Activated naive CD4-positive, alpha-beta T cell treated with anti-CD3 and anti-CD28 coated beads, Interleukin-2, amount 50 U/mL, for 72 hours (primary cell): ENCODE data around the gene ARAP3. TPM values are rescaled to one million over a fixed set of nuclear protein-coding genes. Genes with fewer than 3 reads are reported as not detected.
"Not testable (repeated sequence)": the region's sequence is repeated elsewhere in the genome, so short reads cannot be mapped to it uniquely, and the experiment has no call there.

Experiments
- ATAC-seq, 2 donors: fragments of 150-1000 bp; cut with Tn5 transposase; 2 replicates each; pipeline ENCODE4 v1.10.0; 2021; ENCODE audit warnings: mild to moderate bottlenecking in 2 of 2, moderate library complexity in 2 of 2
- DNase-seq, 2 donors: peaks; one replicate each; pipeline ENCODE4 v3.0.0; 2021 to 2022; ENCODE audit warnings: low spot score in 2 of 2
- H3K27ac Mint-ChIP-seq, 2 donors: one replicate each; pipeline ENCODE4 v1.8.0; 2022; ENCODE audit warnings: mild to moderate bottlenecking in 2 of 2, mixed read lengths in 2 of 2
- H3K36me3 Mint-ChIP-seq, 2 donors: one replicate each; pipeline ENCODE4 v1.8.0; 2022; ENCODE audit warnings: mixed read lengths in 2 of 2
- H3K9me3 Mint-ChIP-seq, 2 donors: one replicate each; pipeline ENCODE4 v1.8.0; 2022; ENCODE audit warnings: mixed read lengths in 2 of 2
- total RNA-seq, 2 donors: library from RNA; stranded (reverse); gene quantifications; one replicate each; pipeline ENCODE4 v1.2.3, GENCODE V29; 2022

ARAP3 gene
- total RNA-seq: 1 to 10 TPM; 2.7 to 8.3 TPM

GRCh38 chr5:141681695-141682641 lies at the start of gene ARAP3:
Gene ARAP3, minus strand, starts transcription at chr5:141682230. Its CDS starts 1,744 bp downstream, at chr5:141680486.
- peak; percentile 53 to 62 for DNase-seq
- peak; percentile 82 to 83 for ATAC-seq
- peak within 1 kb of the TSS; percentile 75 to 79 for H3K27ac Mint-ChIP-seq
- H3K36me3 Mint-ChIP-seq: no peaks in the 10 kb centered on the region
- no peaks in the 10 kb centered on the region for H3K9me3 Mint-ChIP-seq

GRCh38 chr5:141729387-141730006 lies 47.5 kb upstream of the ARAP3 start:
- Mint-ChIP-seq H3K9me3 (no peaks in the 10 kb centered on the region), H3K36me3 (no peaks in the 10 kb centered on the region), H3K27ac (no peak overlapping the region)
- ATAC-seq: no peak
- DNase-seq: no peak

GRCh38 chr5:141725891-141726290 lies 43.9 kb upstream of the ARAP3 start:
- H3K27ac Mint-ChIP-seq: no peak overlapping the region
- DNase-seq (no peak), ATAC-seq (no peak)
- H3K36me3 Mint-ChIP-seq: no peaks in the 10 kb centered on the region
- peaks cover 0 to 5% of the 10 kb centered on the region in 2 donors for H3K9me3 Mint-ChIP-seq

- ATAC-seq, H3K36me3 Mint-ChIP-seq, DNase-seq, H3K27ac Mint-ChIP-seq, H3K9me3 Mint-ChIP-seq: not testable (repeated sequence)
Observed at GRCh38 chr5:141725174-141725573, 43.1 kb upstream of the ARAP3 start.

- ATAC-seq (no peak), DNase-seq (no peak)
- Mint-ChIP-seq H3K9me3 (peaks cover 0 to 5% of the 10 kb centered on the region in 2 donors), H3K36me3 (no peaks in the 10 kb centered on the region), H3K27ac (no peak overlapping the region)
Observed at GRCh38 chr5:141722266-141722665, 40.2 kb upstream of the ARAP3 start.

GRCh38 chr5:141717043-141717442 lies 35.0 kb upstream of the ARAP3 start:
- Mint-ChIP-seq H3K36me3 (no peaks in the 10 kb centered on the region), H3K27ac (no peak overlapping the region), H3K9me3 (no peaks in the 10 kb centered on the region)
- DNase-seq (no peak), ATAC-seq (no peak)

- Mint-ChIP-seq H3K27ac (no peak overlapping the region), H3K36me3 (no peaks in the 10 kb centered on the region), H3K9me3 (no peaks in the 10 kb centered on the region)
- DNase-seq (no peak), ATAC-seq (no peak)
Observed at GRCh38 chr5:141716468-141716867, 34.4 kb upstream of the ARAP3 start.

GRCh38 chr5:141716009-141716408 lies 34.0 kb upstream of the ARAP3 start:
- ATAC-seq (no peak), DNase-seq (no peak)
- Mint-ChIP-seq H3K9me3 (no peaks in the 10 kb centered on the region), H3K36me3 (no peaks in the 10 kb centered on the region), H3K27ac (no peak overlapping the region)

- no peaks in the 10 kb centered on the region for H3K36me3 Mint-ChIP-seq
- H3K27ac Mint-ChIP-seq: no peak overlapping the region
- ATAC-seq (no peak), DNase-seq (no peak)
- no peaks in the 10 kb centered on the region for H3K9me3 Mint-ChIP-seq
Observed at GRCh38 chr5:141715346-141715905, 33.4 kb upstream of the ARAP3 start.

GRCh38 chr5:141714542-141715310 lies 32.7 kb upstream of the ARAP3 start:
- H3K27ac Mint-ChIP-seq: no peak overlapping the region
- DNase-seq (no peak), ATAC-seq (no peak)
- H3K36me3 Mint-ChIP-seq: no peaks in the 10 kb centered on the region
- H3K9me3 Mint-ChIP-seq: no peaks in the 10 kb centered on the region

GRCh38 chr5:141713616-141714309 lies 31.7 kb upstream of the ARAP3 start:
- DNase-seq: no peak
- no peak overlapping the region for H3K27ac Mint-ChIP-seq

GRCh38 chr5:141711687-141712086 lies 29.7 kb upstream of the ARAP3 start:
- ATAC-seq (no peak), DNase-seq (no peak)

More at GRCh38 chr5:141713616-141714309, 31.7 kb upstream of the ARAP3 start:
- H3K9me3 Mint-ChIP-seq: no peaks in the 10 kb centered on the region
- H3K36me3 Mint-ChIP-seq: no peaks in the 10 kb centered on the region
- no peak for ATAC-seq

GRCh38 chr5:141709699-141710267 lies 27.8 kb upstream of the ARAP3 start:
- ATAC-seq (no peak), DNase-seq (no peak)
- H3K36me3 Mint-ChIP-seq: no peaks in the 10 kb centered on the region
- H3K27ac Mint-ChIP-seq: no peak overlapping the region
- H3K9me3 Mint-ChIP-seq: no peaks in the 10 kb centered on the region

More at GRCh38 chr5:141711687-141712086, 29.7 kb upstream of the ARAP3 start:
- H3K9me3 Mint-ChIP-seq: no peaks in the 10 kb centered on the region
- no peaks in the 10 kb centered on the region for H3K36me3 Mint-ChIP-seq
- no peak overlapping the region for H3K27ac Mint-ChIP-seq

- ATAC-seq: no peak
- no peaks in the 10 kb centered on the region for H3K9me3 Mint-ChIP-seq
- no peak for DNase-seq
- no peak overlapping the region for H3K27ac Mint-ChIP-seq
- H3K36me3 Mint-ChIP-seq: no peaks in the 10 kb centered on the region
Observed at GRCh38 chr5:141708016-141708415, 26.0 kb upstream of the ARAP3 start.

GRCh38 chr5:141707510-141707909 lies 25.5 kb upstream of the ARAP3 start:
- DNase-seq: no peak
- H3K9me3 Mint-ChIP-seq: no peaks in the 10 kb centered on the region
- no peak for ATAC-seq
- H3K36me3 Mint-ChIP-seq: no peaks in the 10 kb centered on the region
- H3K27ac Mint-ChIP-seq: no peak overlapping the region

- no peak for ATAC-seq
- Mint-ChIP-seq H3K36me3 (no peaks in the 10 kb centered on the region), H3K9me3 (no peaks in the 10 kb centered on the region), H3K27ac (no peak overlapping the region)
- no peak for DNase-seq
Observed at GRCh38 chr5:141706121-141706520, 24.1 kb upstream of the ARAP3 start.
